NB4 (cell line): ENCODE measurements around the gene GSTM2.

ENCODE experiments used
- DNase-seq: peaks from one replicate; pipeline ENCODE4 v3.0.0; 2010; ENCODE audit warnings: low read depth
- H3K4me3 ChIP-seq: one replicate; pipeline ENCODE4 v1.5.1; 2011; ENCODE audit warnings: mild to moderate bottlenecking, low read depth, low read length, moderate library complexity
- CTCF ChIP-seq: IDR thresholded peaks from one replicate; pipeline ENCODE4 v1.5.1; 2012; ENCODE audit warnings: low read depth, low read length
- MAX ChIP-seq: IDR thresholded peaks from 2 replicates; pipeline ENCODE4 v1.6.1; 2011; ENCODE audit warnings: low read depth, low read length
- MYC ChIP-seq: IDR thresholded peaks from 2 replicates; pipeline ENCODE4 v1.6.1; 2011; ENCODE audit warnings: low read depth, low read length
- POLR2A ChIP-seq: IDR thresholded peaks from 2 replicates; pipeline ENCODE4 v1.6.1; 2011; ENCODE audit warnings: mild to moderate bottlenecking; ENCODE audit not compliant: insufficient read length; ENCODE audit errors: extremely low read depth

Gene GSTM2

GRCh38 chr1:109629372-109630030 lies 38.4 kb upstream of the GSTM2 start:
- no peak for DNase-seq
- TF ChIP-seq MAX (no peak), POLR2A (no peak), CTCF (no peak), MYC (no peak)
- no peak overlapping the region for H3K4me3 ChIP-seq

GRCh38 chr1:109630081-109630897 lies 37.6 kb upstream of the GSTM2 start:
- no peak for DNase-seq
- TF ChIP-seq CTCF (no peak), MYC (no peak)
- no peak overlapping the region for H3K4me3 ChIP-seq

- no peak overlapping the region for H3K4me3 ChIP-seq
- TF ChIP-seq MYC: no peak
- TF ChIP-seq MAX: no peak
- TF ChIP-seq POLR2A: no peak
- TF ChIP-seq CTCF: no peak
- no peak for DNase-seq
These were observed 36.9 kb upstream of the GSTM2 start for GRCh38 chr1:109630898-109631512.

- TF ChIP-seq CTCF (no peak), POLR2A (no peak), MYC (no peak), MAX (no peak)
- no peak for DNase-seq
- H3K4me3 ChIP-seq: no peak overlapping the region
These were observed 36.0 kb upstream of the GSTM2 start for GRCh38 chr1:109631513-109632505.

- TF ChIP-seq CTCF: no peak
- TF ChIP-seq POLR2A: no peak
- TF ChIP-seq MAX: no peak
- TF ChIP-seq MYC: no peak
- no peak for DNase-seq
These were observed 35.0 kb upstream of the GSTM2 start for GRCh38 chr1:109632671-109633346.

More at GRCh38 chr1:109632671-109633346, 35.0 kb upstream of the GSTM2 start:
- no peak overlapping the region for H3K4me3 ChIP-seq
